Measurements from ENCODE around the gene LYL1. TPM values are rescaled to one million over a fixed set of nuclear protein-coding genes. Genes with fewer than 3 reads are reported as not detected.

Gene LYL1
- polyA plus RNA-seq, 1 donor from 2014 or later = not detected

DNA sequence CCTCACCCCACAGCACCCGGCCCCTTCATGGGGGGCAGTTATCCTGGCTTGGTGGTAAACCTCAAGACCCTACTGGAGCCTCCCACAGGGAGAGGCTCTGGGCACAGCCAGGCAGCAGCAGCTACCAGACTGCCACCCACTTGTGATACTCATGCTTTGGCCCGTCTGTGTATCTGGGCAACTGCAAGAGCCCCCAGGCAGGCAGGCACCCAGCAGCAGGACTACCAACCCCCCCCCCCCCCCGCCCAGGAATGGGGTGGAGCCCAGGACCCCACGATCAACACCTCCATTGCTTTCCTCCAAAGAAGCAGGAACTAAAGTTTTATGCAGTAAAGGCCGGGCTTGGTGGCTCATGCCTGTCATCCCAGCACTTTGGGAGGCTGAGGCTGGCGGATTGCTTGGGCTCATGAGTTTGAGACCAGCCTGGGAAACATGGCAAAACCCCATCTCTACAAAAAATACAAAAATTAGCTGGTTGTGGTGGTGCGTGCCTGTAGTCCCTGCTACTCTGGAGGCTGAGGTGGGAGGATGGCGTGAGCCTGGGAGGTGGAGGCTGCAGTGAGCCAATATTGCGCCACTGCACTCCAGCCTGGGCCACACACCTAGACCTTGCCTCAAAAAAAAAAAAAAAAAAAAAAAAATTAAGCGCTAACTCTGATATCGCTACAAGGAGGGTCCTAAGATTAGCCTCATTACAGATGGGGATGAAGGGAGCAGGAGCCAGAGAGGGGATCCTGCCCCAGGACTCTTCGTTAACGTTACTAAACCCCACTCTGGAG, 1.1 kb upstream of the LYL1 start:
- TF ChIP-seq MXI1 (conservative IDR thresholded peaks at IDR 0.05; ENCODE audit: poor library complexity, severe bottlenecking) = no peak
- TF ChIP-seq, protein P1, sequence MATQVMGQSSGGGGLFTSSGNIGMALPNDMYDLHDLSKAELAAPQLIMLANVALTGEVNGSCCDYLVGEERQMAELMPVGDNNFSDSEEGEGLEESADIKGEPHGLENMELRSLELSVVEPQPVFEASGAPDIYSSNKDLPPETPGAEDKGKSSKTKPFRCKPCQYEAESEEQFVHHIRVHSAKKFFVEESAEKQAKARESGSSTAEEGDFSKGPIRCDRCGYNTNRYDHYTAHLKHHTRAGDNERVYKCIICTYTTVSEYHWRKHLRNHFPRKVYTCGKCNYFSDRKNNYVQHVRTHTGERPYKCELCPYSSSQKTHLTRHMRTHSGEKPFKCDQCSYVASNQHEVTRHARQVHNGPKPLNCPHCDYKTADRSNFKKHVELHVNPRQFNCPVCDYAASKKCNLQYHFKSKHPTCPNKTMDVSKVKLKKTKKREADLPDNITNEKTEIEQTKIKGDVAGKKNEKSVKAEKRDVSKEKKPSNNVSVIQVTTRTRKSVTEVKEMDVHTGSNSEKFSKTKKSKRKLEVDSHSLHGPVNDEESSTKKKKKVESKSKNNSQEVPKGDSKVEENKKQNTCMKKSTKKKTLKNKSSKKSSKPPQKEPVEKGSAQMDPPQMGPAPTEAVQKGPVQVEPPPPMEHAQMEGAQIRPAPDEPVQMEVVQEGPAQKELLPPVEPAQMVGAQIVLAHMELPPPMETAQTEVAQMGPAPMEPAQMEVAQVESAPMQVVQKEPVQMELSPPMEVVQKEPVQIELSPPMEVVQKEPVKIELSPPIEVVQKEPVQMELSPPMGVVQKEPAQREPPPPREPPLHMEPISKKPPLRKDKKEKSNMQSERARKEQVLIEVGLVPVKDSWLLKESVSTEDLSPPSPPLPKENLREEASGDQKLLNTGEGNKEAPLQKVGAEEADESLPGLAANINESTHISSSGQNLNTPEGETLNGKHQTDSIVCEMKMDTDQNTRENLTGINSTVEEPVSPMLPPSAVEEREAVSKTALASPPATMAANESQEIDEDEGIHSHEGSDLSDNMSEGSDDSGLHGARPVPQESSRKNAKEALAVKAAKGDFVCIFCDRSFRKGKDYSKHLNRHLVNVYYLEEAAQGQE (IDR thresholded peaks at IDR 0.05; ENCODE audit: borderline replicate concordance) = no peak
- TF ChIP-seq RAD21 (conservative IDR thresholded peaks at IDR 0.05) = no peak
- TF ChIP-seq POLR2AphosphoS5 (IDR thresholded peaks at IDR 0.05) = no peak
- Histone ChIP-seq H3K9me2 (ENCODE audit: insufficient read depth, low read length) (no peaks in the 10 kb centered on the region), H2AFZ (ENCODE audit: low read depth, low read length) (no peak overlapping the region), H3K27me3 (ENCODE audit: insufficient read depth, low read depth, low read length) (peaks cover 41% of the 10 kb centered on the region), H4K20me1 (ENCODE audit: insufficient read depth) (no peaks in the 10 kb centered on the region), H3K9me3 (ENCODE audit: low read length) (no peaks in the 10 kb centered on the region), H3K4me3 (ENCODE audit: low read length) (no peak overlapping the region), H3K79me2 (replicated peaks; ENCODE audit: insufficient read depth, low read length) (no peaks in the 10 kb centered on the region), H3K4me2 (ENCODE audit: low read length) (no peak overlapping the region), H3K9ac (ENCODE audit: low read length) (no peak overlapping the region), H3K27ac (ENCODE audit: low read length) (no peak overlapping the region), H3K36me3 (ENCODE audit: insufficient read depth, low read length) (no peaks in the 10 kb centered on the region), H3F3A (ENCODE audit: insufficient read depth, low read length, poor library complexity, severe bottlenecking) (no peaks in the 10 kb centered on the region)

DNA sequence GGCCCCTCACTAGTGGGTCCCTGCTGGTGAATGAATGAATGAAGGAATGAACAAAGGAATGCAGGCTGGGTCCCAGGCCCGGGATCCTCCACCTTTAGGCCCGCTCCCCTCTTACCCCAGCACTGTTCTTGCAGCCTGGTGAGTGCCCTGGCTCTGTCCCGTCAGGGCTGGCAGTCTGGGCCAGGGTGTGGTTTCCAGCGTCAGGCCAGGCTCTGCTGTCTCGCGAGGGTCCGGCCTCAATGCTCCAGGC, 317 bp downstream of the LYL1 start:
- H3K79me2 ChIP-seq (replicated peaks; ENCODE audit: insufficient read depth, low read length) = no peaks in the 10 kb centered on the region
- no peaks in the 10 kb centered on the region for H3K9me3 ChIP-seq (ENCODE audit: low read length)
- H3K27me3 ChIP-seq (ENCODE audit: insufficient read depth, low read depth, low read length) = peaks cover 54% of the 10 kb centered on the region
- no peak overlapping the region for H3K4me2 ChIP-seq (ENCODE audit: low read length)
- no peaks in the 10 kb centered on the region for H3K9me2 ChIP-seq (ENCODE audit: insufficient read depth, low read length)
- TF ChIP-seq EP300 (conservative IDR thresholded peaks at IDR 0.05; ENCODE audit: poor library complexity, severe bottlenecking) = no peak
- no peak overlapping the region for H2AFZ ChIP-seq (ENCODE audit: low read depth, low read length)
- no peak overlapping the region for H3K4me3 ChIP-seq (ENCODE audit: low read length)
- no peaks in the 10 kb centered on the region for H3F3A ChIP-seq (ENCODE audit: insufficient read depth, low read length, poor library complexity, severe bottlenecking)
- no peaks in the 10 kb centered on the region for H3K36me3 ChIP-seq (ENCODE audit: insufficient read depth, low read length)
- H3K27ac ChIP-seq (ENCODE audit: low read length) = no peak overlapping the region
- no peak overlapping the region for H3K9ac ChIP-seq (ENCODE audit: low read length)
- H4K20me1 ChIP-seq (ENCODE audit: insufficient read depth) = no peaks in the 10 kb centered on the region

DNA sequence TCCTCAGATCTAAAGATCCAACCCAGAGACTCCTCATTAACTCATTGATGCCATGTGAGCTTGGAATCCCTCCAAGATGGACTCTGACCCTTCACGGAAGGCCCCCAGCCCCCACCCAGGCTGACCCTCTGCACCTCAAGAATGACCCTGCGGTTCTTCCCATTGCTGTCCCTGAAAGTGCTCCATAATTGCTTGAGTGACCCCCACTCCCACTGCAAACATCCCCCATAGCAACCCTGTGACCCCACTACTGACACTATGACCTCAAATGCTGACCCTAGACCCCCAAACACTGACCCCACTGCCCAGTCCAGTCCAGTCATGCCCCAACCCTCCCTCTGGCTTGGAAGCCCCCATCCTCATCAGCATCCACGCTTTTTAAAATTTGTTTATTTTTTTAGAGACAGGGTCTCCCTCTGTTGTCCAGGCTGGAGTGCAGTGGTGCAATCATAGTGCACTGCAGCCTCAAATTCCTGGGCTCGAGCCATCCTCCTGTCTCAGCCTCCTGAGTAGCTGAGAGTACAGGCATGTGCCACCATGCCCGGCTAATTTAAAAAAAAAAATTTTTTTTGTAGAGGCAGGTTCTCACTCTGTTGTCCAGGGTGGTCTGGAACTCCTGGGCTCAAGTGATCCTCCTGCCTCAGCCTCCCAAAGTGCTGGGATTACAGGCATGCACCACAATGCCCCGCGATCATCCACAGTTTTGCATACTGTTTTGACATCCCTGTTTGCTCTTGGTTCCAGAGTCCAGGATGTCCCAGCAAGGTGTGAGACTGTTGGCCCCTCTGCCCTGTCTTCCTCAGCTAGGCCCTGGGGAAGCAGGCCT, 855 bp downstream of the LYL1 start:
- H3K4me3 ChIP-seq (ENCODE audit: low read length) = no peak overlapping the region

More for the DNA sequence above, 855 bp downstream of the LYL1 start:
- no peak overlapping the region for H2AFZ ChIP-seq (ENCODE audit: low read depth, low read length)
- H3K79me2 ChIP-seq (replicated peaks; ENCODE audit: insufficient read depth, low read length) = no peaks in the 10 kb centered on the region
- H3K36me3 ChIP-seq (ENCODE audit: insufficient read depth, low read length) = no peaks in the 10 kb centered on the region
- peaks cover 60% of the 10 kb centered on the region for H3K27me3 ChIP-seq (ENCODE audit: insufficient read depth, low read depth, low read length)
- no peak overlapping the region for H3K9ac ChIP-seq (ENCODE audit: low read length)
- no peaks in the 10 kb centered on the region for H3K9me3 ChIP-seq (ENCODE audit: low read length)
- TF ChIP-seq EP300 (conservative IDR thresholded peaks at IDR 0.05; ENCODE audit: poor library complexity, severe bottlenecking) (no peak), MXI1 (conservative IDR thresholded peaks at IDR 0.05; ENCODE audit: poor library complexity, severe bottlenecking) (no peak), EZH2 (IDR thresholded peaks at IDR 0.05; ENCODE audit: borderline replicate concordance, insufficient read depth, low read length, poor library complexity, severe bottlenecking) (no peak), TAF1 (IDR thresholded peaks at IDR 0.05; ENCODE audit: low read depth) (no peak), SMC3 (conservative IDR thresholded peaks at IDR 0.05; ENCODE audit: poor library complexity) (no peak), RAD21 (conservative IDR thresholded peaks at IDR 0.05) (no peak), POLR2AphosphoS5 (IDR thresholded peaks at IDR 0.05) (no peak)
- TF ChIP-seq, protein P1 (IDR thresholded peaks at IDR 0.05; ENCODE audit: borderline replicate concordance) = no peak
- TF ChIP-seq, protein P2, sequence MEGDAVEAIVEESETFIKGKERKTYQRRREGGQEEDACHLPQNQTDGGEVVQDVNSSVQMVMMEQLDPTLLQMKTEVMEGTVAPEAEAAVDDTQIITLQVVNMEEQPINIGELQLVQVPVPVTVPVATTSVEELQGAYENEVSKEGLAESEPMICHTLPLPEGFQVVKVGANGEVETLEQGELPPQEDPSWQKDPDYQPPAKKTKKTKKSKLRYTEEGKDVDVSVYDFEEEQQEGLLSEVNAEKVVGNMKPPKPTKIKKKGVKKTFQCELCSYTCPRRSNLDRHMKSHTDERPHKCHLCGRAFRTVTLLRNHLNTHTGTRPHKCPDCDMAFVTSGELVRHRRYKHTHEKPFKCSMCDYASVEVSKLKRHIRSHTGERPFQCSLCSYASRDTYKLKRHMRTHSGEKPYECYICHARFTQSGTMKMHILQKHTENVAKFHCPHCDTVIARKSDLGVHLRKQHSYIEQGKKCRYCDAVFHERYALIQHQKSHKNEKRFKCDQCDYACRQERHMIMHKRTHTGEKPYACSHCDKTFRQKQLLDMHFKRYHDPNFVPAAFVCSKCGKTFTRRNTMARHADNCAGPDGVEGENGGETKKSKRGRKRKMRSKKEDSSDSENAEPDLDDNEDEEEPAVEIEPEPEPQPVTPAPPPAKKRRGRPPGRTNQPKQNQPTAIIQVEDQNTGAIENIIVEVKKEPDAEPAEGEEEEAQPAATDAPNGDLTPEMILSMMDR (IDR thresholded peaks at IDR 0.05; ENCODE audit: poor library complexity, severe bottlenecking) = no peak
- no peak overlapping the region for H3K27ac ChIP-seq (ENCODE audit: low read length)
- no peaks in the 10 kb centered on the region for H4K20me1 ChIP-seq (ENCODE audit: insufficient read depth)
- H3F3A ChIP-seq (ENCODE audit: insufficient read depth, low read length, poor library complexity, severe bottlenecking) = no peaks in the 10 kb centered on the region
- no peak overlapping the region for H3K4me2 ChIP-seq (ENCODE audit: low read length)
- H3K9me2 ChIP-seq (ENCODE audit: insufficient read depth, low read length) = no peaks in the 10 kb centered on the region
